GM18870 (cell line): ENCODE results near the gene DCUN1D2.

Experiments used
- ATAC-seq: cut with Tn5 transposase; IDR thresholded peaks from one replicate; pipeline ENCODE4 v1.9.1; 2021; ENCODE audit warnings: moderate library complexity; ENCODE audit not compliant: unreplicated experiment

The DCUN1D2 gene

GRCh38 chr13:113412440-113412839 is 78.1 kb downstream of the DCUN1D2 start:
- ATAC-seq: no peak

DNA sequence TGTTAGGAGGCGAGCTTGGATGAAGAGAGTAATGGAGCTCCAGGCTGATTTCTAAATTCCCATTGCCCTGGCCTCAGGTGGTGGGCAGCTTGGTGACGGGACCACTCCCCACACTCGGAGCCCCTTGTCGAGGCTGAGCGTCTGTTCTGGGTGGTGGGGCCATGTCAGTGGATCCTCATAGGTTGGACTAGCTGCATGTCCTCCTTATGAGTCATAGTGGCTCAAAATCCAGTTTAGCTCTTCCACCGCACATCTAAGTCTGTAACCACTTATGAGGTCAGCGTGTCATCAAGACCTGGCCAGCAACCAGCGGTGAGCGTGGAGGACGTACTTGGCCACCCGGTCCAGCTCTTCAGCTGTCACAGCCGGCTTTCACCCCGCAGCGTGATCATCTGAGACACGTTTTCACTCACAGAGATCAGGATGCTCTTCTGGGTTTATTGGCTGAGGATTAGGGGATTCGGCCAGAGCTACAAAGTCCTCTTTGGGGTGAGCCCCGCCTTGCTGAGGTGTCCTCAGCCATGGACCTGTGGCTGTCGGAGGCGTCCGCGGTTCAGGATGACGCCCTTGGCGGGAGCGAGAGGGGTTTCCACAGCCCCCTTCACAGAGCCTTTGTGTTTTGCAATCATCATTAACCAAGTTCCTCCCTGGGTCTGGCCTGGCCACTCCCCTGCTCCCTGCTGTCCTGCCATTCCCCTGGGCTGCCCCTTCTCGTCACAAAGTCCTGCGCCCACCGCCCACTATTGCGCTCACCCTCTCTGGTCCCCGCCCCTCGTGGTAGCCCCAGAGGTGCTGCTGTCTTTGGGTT is 79.1 kb downstream of the DCUN1D2 start:
- no peak for ATAC-seq

DNA sequence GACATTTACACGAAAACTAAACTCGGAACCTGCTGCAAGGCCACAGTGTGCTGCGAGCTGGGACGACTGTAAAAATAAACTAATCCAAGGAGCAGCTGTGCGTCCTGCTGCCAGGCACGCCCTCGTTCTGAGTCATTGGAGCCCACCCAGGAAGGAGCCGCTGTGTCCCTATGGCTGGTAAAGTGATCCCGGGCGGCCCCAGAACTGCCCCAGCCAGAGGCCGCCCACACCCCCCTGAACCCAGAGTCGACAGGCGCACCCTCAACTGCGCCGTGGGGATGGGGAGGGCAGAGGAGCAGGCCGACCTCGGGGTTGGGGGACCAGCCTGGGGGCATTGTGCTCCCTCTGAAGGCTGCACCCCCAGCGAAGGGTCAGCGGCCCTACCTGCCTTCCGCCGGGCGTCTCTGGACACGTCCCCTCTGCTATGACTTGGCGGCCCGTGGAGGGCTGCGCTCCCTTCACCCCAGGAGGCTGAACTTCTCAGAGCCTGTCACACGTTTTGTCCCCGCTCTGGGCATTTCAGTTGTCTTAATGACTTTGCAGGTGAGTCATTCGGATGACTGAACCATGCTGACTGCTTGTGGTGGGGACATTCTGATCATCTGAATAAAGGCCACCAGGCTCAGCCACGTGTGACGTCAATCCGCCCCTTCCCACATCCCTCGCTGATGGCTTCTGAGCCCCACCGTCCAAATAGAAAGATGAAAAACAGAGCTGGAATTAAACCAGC is 79.9 kb downstream of the DCUN1D2 start:
- ATAC-seq: no peak

DNA sequence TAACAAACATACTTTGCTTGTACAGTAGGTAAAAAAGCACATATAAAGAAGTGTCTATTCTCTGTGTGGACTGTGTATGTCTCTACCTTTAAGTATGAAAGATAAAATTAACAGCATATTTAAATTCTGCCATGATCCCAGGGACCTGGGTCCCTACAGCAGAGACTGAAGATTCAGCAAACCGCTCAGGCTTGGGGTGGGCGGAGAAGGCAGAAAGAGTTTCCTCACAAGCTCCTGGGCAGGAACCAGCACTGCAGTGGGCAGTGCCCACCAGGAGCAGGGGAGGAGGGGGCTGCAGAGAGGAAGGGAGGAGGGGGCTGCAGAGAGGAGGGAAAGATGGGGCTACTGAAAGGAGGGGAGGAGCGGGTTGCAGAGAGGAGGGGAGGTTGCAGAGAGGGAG is 81.9 kb downstream of the DCUN1D2 start:
- no peak for ATAC-seq

GRCh38 chr13:113407531-113408393 is 82.7 kb downstream of the DCUN1D2 start:
- ATAC-seq: no peak

GRCh38 chr13:113407103-113407530 is 83.4 kb downstream of the DCUN1D2 start:
- no peak for ATAC-seq

DNA sequence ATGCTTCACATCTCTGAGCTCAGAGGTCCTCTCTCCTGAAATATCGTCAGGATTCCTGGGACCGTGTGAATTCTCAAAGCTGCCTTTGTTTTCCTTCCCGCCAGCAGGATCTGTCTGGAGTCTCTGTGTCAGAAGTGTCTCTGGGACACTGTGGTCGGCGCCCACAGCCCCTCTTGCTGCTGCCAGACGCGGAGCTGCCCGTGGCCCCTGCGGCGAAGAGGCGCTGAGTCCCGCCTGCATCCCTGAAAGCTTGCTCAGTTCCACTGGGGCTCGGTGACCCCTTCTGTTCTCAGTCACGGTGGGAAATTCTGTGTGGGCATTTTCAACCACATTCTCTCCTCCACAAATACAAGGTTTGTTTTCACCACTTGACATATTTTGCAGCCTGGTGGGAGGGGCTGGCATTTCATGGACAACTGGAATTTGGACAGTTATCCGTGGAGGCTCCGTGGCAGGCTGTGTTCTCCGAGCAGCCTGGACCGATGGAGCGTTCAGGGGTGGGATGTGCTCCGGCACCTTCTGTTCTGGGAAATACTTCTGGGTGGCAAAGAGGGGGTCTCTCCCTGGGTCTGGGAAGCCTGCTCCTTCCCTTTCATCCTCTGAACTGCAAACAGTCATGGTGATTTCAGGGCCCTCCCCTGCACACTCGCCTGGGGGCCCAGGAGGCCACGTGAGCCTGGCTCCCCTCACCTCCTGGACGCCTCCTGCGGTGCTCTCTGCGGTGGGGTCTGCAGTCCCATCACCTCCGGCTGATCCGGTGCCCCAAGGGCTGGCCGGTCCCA is 84.0 kb downstream of the DCUN1D2 start:
- ATAC-seq: no peak
